PC-9 (cell line): ENCODE results near the gene PVALEF.

Source experiments
- EZH2 ChIP-seq: fragments of 200-600 bp; sonication (generic); IDR thresholded peaks from 2 replicates; pipeline ENCODE4 v1.8.0; 2017; ENCODE audit warnings: antibody characterized with exemption, low read depth
- TF ChIP-seq, protein P1 (sequence below): fragments of 200-600 bp; sonication (generic); conservative IDR thresholded peaks from 2 replicates; pipeline ENCODE4 v1.6.1; 2017; ENCODE audit warnings: mixed run types, antibody characterized with exemption, mild to moderate bottlenecking, moderate library complexity

DNA sequence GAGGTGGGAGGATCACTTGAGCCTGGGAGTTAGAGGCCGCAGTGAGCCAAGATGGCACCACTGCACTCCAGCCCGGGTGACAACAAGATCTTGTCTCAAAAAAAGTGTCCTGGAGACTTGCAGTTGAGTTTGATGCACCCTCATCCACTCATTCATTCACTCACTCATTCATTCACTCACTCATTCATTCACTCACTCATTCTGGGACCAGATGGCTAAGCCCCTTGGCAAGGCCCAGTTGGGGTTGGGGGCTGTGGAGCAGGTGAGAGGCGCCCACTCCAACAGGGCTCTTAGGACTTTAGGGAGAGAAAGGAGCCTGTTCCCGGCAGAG is 1.9 kb downstream of the PVALEF start:
- TF ChIP-seq, protein P1, sequence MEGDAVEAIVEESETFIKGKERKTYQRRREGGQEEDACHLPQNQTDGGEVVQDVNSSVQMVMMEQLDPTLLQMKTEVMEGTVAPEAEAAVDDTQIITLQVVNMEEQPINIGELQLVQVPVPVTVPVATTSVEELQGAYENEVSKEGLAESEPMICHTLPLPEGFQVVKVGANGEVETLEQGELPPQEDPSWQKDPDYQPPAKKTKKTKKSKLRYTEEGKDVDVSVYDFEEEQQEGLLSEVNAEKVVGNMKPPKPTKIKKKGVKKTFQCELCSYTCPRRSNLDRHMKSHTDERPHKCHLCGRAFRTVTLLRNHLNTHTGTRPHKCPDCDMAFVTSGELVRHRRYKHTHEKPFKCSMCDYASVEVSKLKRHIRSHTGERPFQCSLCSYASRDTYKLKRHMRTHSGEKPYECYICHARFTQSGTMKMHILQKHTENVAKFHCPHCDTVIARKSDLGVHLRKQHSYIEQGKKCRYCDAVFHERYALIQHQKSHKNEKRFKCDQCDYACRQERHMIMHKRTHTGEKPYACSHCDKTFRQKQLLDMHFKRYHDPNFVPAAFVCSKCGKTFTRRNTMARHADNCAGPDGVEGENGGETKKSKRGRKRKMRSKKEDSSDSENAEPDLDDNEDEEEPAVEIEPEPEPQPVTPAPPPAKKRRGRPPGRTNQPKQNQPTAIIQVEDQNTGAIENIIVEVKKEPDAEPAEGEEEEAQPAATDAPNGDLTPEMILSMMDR = no peak
- TF ChIP-seq EZH2 = no peak
